ENCODE data around the gene SLC17A3.

Gene SLC17A3

GRCh38 chr6:25832307-25832662 lies 41.8 kb downstream of the SLC17A3 start:
- no peak overlapping the region for H3K9ac ChIP-seq (ENCODE audit: low read depth, low read length)
- H3K36me3 ChIP-seq (ENCODE audit: control insufficient read depth, insufficient read depth, low read length) = no peaks in the 10 kb centered on the region
- H3K4me1 ChIP-seq (ENCODE audit: control insufficient read depth, insufficient read depth, low read length) = no peaks in the 10 kb centered on the region

GRCh38 chr6:25831532-25832306 lies 42.3 kb downstream of the SLC17A3 start, which contains the start of gene SLC17A1:
Gene SLC17A1, minus strand, starts transcription at chr6:25832052. Its CDS starts 1,495 bp downstream, at chr6:25830557.
- H3K4me3 ChIP-seq (ENCODE audit: low read depth, low read length) = no peak within 1 kb of the TSS
- H3K4me1 ChIP-seq (ENCODE audit: control insufficient read depth, insufficient read depth, low read length) = no peaks in the 10 kb centered on the region
- no peak within 1 kb of the TSS for H3K9ac ChIP-seq (ENCODE audit: low read depth, low read length)
- no peaks in the 10 kb centered on the region for H3K36me3 ChIP-seq (ENCODE audit: control insufficient read depth, insufficient read depth, low read length)
- H3K27me3 ChIP-seq (ENCODE audit: control insufficient read depth, insufficient read depth, low read length) = no peaks in the 10 kb centered on the region
- H3K9me3 ChIP-seq (ENCODE audit: control insufficient read depth, insufficient read depth, low read length) = no peaks in the 10 kb centered on the region

More at GRCh38 chr6:25832307-25832662, 41.8 kb downstream of the SLC17A3 start:
- H3K27me3 ChIP-seq (ENCODE audit: control insufficient read depth, insufficient read depth, low read length) = no peaks in the 10 kb centered on the region
- no peak overlapping the region for H3K4me3 ChIP-seq (ENCODE audit: low read depth, low read length)
- H3K9me3 ChIP-seq (ENCODE audit: control insufficient read depth, insufficient read depth, low read length) = no peaks in the 10 kb centered on the region

DNA sequence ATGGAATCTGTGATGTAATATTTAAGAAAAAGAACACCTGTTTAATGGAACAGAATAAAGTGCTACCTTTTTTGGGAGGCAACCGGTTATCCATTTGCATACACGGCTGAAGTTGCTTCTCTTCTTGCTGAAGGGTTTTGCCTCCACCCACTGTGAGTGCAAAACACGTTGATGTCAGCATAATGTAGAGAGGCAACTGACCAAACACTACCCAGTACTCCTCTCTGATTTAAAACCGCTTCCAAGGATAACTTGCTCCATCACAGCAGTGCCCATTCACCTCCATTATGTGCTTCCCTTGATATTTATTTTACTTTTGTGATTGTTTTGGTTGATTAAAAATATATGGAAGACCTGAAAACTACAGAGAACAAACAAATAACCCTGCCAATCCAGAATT lies 43.6 kb downstream of the SLC17A3 start:
- H3K9ac ChIP-seq (ENCODE audit: low read depth, low read length) = no peak overlapping the region
- no peaks in the 10 kb centered on the region for H3K36me3 ChIP-seq (ENCODE audit: control insufficient read depth, insufficient read depth, low read length)
- H3K4me1 ChIP-seq (ENCODE audit: control insufficient read depth, insufficient read depth, low read length) = no peaks in the 10 kb centered on the region
- no peaks in the 10 kb centered on the region for H3K27me3 ChIP-seq (ENCODE audit: control insufficient read depth, insufficient read depth, low read length)
- no peak overlapping the region for H3K4me3 ChIP-seq (ENCODE audit: low read depth, low read length)
- no peaks in the 10 kb centered on the region for H3K9me3 ChIP-seq (ENCODE audit: control insufficient read depth, insufficient read depth, low read length)

- Histone ChIP-seq H3K36me3 (ENCODE audit: control insufficient read depth, insufficient read depth, low read length) (no peaks in the 10 kb centered on the region), H3K27me3 (ENCODE audit: control insufficient read depth, insufficient read depth, low read length) (no peaks in the 10 kb centered on the region), H3K9ac (ENCODE audit: low read depth, low read length) (no peak overlapping the region), H3K4me3 (ENCODE audit: low read depth, low read length) (no peak overlapping the region), H3K9me3 (ENCODE audit: control insufficient read depth, insufficient read depth, low read length) (no peaks in the 10 kb centered on the region), H3K4me1 (ENCODE audit: control insufficient read depth, insufficient read depth, low read length) (no peaks in the 10 kb centered on the region)
Measured at GRCh38 chr6:25829375-25829774, 44.7 kb downstream of the SLC17A3 start.

- no peak overlapping the region for H3K4me3 ChIP-seq (ENCODE audit: low read depth, low read length)
- no peaks in the 10 kb centered on the region for H3K4me1 ChIP-seq (ENCODE audit: control insufficient read depth, insufficient read depth, low read length)
- no peaks in the 10 kb centered on the region for H3K9me3 ChIP-seq (ENCODE audit: control insufficient read depth, insufficient read depth, low read length)
- no peaks in the 10 kb centered on the region for H3K36me3 ChIP-seq (ENCODE audit: control insufficient read depth, insufficient read depth, low read length)
- H3K9ac ChIP-seq (ENCODE audit: low read depth, low read length) = no peak overlapping the region
- no peaks in the 10 kb centered on the region for H3K27me3 ChIP-seq (ENCODE audit: control insufficient read depth, insufficient read depth, low read length)
Measured at GRCh38 chr6:25821341-25821740, 52.7 kb downstream of the SLC17A3 start.

DNA sequence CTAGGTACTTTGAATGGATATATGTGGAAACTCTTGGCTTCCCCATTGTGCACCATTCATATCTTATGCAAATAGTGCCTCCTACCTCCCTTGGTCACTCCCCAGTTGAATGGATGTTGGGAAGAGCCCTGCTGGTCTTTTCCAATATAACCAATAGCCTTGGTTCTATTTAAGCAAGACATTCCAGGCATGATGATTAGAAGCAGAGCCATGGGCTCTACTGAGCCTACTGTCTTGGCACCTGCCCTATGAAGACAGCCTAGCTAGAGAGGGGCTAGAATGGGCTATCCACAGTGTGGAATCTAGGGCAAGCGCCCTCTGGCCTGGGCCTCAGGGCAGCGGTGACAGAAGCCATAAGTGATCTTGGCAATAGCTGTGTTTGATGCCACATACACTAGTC lies 57.8 kb downstream of the SLC17A3 start:
- Histone ChIP-seq H3K9ac (ENCODE audit: low read depth, low read length) (no peak overlapping the region), H3K36me3 (ENCODE audit: control insufficient read depth, insufficient read depth, low read length) (no peaks in the 10 kb centered on the region), H3K27me3 (ENCODE audit: control insufficient read depth, insufficient read depth, low read length) (no peaks in the 10 kb centered on the region), H3K4me1 (ENCODE audit: control insufficient read depth, insufficient read depth, low read length) (no peaks in the 10 kb centered on the region), H3K4me3 (ENCODE audit: low read depth, low read length) (no peak overlapping the region), H3K9me3 (ENCODE audit: control insufficient read depth, insufficient read depth, low read length) (no peaks in the 10 kb centered on the region)

DNA sequence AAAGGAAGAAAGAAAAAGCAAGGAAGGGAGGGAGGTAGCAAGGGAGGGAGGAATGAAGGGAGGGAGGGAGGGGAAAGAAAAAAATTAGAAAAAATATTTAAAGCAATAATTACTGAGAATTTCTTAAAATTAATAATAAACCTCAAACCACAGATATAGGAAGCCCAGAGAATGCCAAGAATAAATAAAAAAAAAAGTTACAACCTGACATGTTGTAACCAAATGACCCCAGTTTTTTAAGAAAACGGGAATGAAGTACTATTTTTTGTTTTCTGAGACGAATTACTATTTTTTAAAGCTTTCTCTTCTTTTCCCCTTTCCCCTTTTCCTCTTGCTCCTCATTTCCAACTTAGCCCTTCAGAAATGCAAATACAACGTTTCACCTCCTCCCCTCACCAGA lies 58.8 kb downstream of the SLC17A3 start:
- Histone ChIP-seq H3K36me3 (ENCODE audit: control insufficient read depth, insufficient read depth, low read length) (no peaks in the 10 kb centered on the region), H3K9me3 (ENCODE audit: control insufficient read depth, insufficient read depth, low read length) (no peaks in the 10 kb centered on the region), H3K27me3 (ENCODE audit: control insufficient read depth, insufficient read depth, low read length) (no peaks in the 10 kb centered on the region), H3K9ac (ENCODE audit: low read depth, low read length) (no peak overlapping the region), H3K4me1 (ENCODE audit: control insufficient read depth, insufficient read depth, low read length) (no peaks in the 10 kb centered on the region), H3K4me3 (ENCODE audit: low read depth, low read length) (no peak overlapping the region)

- Histone ChIP-seq H3K4me1 (ENCODE audit: control insufficient read depth, insufficient read depth, low read length) (no peaks in the 10 kb centered on the region), H3K9ac (ENCODE audit: low read depth, low read length) (no peak overlapping the region), H3K36me3 (ENCODE audit: control insufficient read depth, insufficient read depth, low read length) (no peaks in the 10 kb centered on the region), H3K9me3 (ENCODE audit: control insufficient read depth, insufficient read depth, low read length) (no peaks in the 10 kb centered on the region), H3K27me3 (ENCODE audit: control insufficient read depth, insufficient read depth, low read length) (no peaks in the 10 kb centered on the region), H3K4me3 (ENCODE audit: low read depth, low read length) (no peak overlapping the region)
Measured at GRCh38 chr6:25804804-25805203, 69.2 kb downstream of the SLC17A3 start.

GRCh38 chr6:25801436-25801835 lies 72.6 kb downstream of the SLC17A3 start:
- no peak overlapping the region for H3K9ac ChIP-seq (ENCODE audit: low read depth, low read length)
- no peaks in the 10 kb centered on the region for H3K9me3 ChIP-seq (ENCODE audit: control insufficient read depth, insufficient read depth, low read length)

More at GRCh38 chr6:25801436-25801835, 72.6 kb downstream of the SLC17A3 start:
- Histone ChIP-seq H3K27me3 (ENCODE audit: control insufficient read depth, insufficient read depth, low read length) (no peaks in the 10 kb centered on the region), H3K36me3 (ENCODE audit: control insufficient read depth, insufficient read depth, low read length) (no peaks in the 10 kb centered on the region), H3K4me3 (ENCODE audit: low read depth, low read length) (no peak overlapping the region), H3K4me1 (ENCODE audit: control insufficient read depth, insufficient read depth, low read length) (no peaks in the 10 kb centered on the region)

Measured in iPS-15b (cell line).